Measurements from ENCODE around the gene PPM1H.

Gene PPM1H

GRCh38 chr12:62705846-62706245, 229.1 kb downstream of the PPM1H start:
- no peaks in the 10 kb centered on the region for H3K27me3 ChIP-seq (ENCODE audit: control insufficient read depth in 1 of 2, insufficient read depth in 1 of 2, low read length in 2 of 2)
- H3K14ac ChIP-seq (ENCODE audit: low read length in 2 of 2) = no peak overlapping the region
- no peak overlapping the region for H2BK12ac ChIP-seq (ENCODE audit: low read length in 2 of 2)
- 95% methylated on average over 4 of the region's 4 CpGs for WGBS
- H3K4me2 ChIP-seq (ENCODE audit: low read length, poor library complexity, severe bottlenecking) = no peak overlapping the region
- no peak overlapping the region for H2AK5ac ChIP-seq (ENCODE audit: low read length, severe bottlenecking)
- no peaks in the 10 kb centered on the region for H3K9me3 ChIP-seq (ENCODE audit: control insufficient read depth, low read length)
- H3K27ac ChIP-seq (ENCODE audit: low read length, poor library complexity, severe bottlenecking) = no peak overlapping the region
- no peaks in the 10 kb centered on the region for H3K79me1 ChIP-seq (replicated peaks; ENCODE audit: low read length, poor library complexity, severe bottlenecking)
- no peak overlapping the region for H4K91ac ChIP-seq (ENCODE audit: low read length)
- no peak overlapping the region for H2BK15ac ChIP-seq (ENCODE audit: low read depth, poor library complexity, severe bottlenecking)
- DNase-seq = no peak
- no peak overlapping the region for H3K4ac ChIP-seq (ENCODE audit: low read depth in 1 of 2, low read length in 2 of 2)
- H3K9ac ChIP-seq (ENCODE audit: low read length) = no peak overlapping the region
- no peak overlapping the region for H3K4me3 ChIP-seq (ENCODE audit: insufficient read depth in 1 of 2, low read depth in 1 of 2, low read length in 2 of 2)
- no peak overlapping the region for H2BK120ac ChIP-seq (ENCODE audit: low read depth, low read length)
- H4K8ac ChIP-seq (ENCODE audit: low read length) = no peak overlapping the region
- peaks cover 13% of the 10 kb centered on the region for H3K4me1 ChIP-seq (ENCODE audit: control insufficient read depth, insufficient read depth, low read depth, low read length)
- no peak overlapping the region for H3K23ac ChIP-seq (ENCODE audit: low read length in 2 of 2)
- H2BK5ac ChIP-seq (ENCODE audit: low read depth, low read length, poor library complexity, severe bottlenecking) = no peak overlapping the region
- no peak overlapping the region for H2AFZ ChIP-seq (ENCODE audit: low read depth, low read length)
- no peaks in the 10 kb centered on the region for H3K36me3 ChIP-seq (ENCODE audit: control insufficient read depth in 1 of 2, insufficient read depth in 2 of 2, low read depth in 1 of 2, low read length in 2 of 2)
- H3K18ac ChIP-seq (ENCODE audit: low read depth in 1 of 2, low read length in 2 of 2) = no peak overlapping the region

DNA sequence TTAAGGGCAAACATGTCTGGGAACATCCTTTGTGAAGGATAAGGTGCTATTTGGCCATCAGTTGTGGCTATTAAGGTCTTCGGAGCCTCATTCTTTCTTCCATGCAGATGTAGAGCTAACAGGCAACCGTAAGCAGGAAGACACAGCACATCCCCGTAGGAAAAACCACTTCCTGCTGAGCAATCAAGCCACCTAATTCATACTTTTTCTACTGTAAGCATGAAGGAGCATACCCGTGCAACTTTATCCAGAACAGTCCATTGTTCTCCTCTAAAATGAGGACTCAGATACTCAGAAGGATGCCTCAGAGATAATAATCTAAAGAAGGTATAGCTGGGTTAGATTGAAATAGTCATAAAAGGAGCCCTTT, 232.0 kb downstream of the PPM1H start:
- H3K9me3 ChIP-seq (ENCODE audit: control insufficient read depth, low read length) = no peaks in the 10 kb centered on the region
- no peak overlapping the region for H3K4me2 ChIP-seq (ENCODE audit: low read length, poor library complexity, severe bottlenecking)
- peak overlapping the region; percentile 77 for H3K9ac ChIP-seq (ENCODE audit: low read length)
- no peak overlapping the region for H2AFZ ChIP-seq (ENCODE audit: low read depth, low read length)
- H3K14ac ChIP-seq (ENCODE audit: low read length in 2 of 2) = peak overlapping the region in 1 of 2 experiments; percentile 80
- peak overlapping the region; percentile 76 for H4K91ac ChIP-seq (ENCODE audit: low read length)
- H2AK5ac ChIP-seq (ENCODE audit: low read length, severe bottlenecking) = peak overlapping the region; percentile 86
- 8% methylated on average over 3 of the region's 4 CpGs for WGBS
- no peaks in the 10 kb centered on the region for H3K36me3 ChIP-seq (ENCODE audit: control insufficient read depth in 1 of 2, insufficient read depth in 2 of 2, low read depth in 1 of 2, low read length in 2 of 2)
- peaks cover 13% of the 10 kb centered on the region for H3K4me1 ChIP-seq (ENCODE audit: control insufficient read depth, insufficient read depth, low read depth, low read length)
- DNase-seq = no peak
- peak overlapping the region in 1 of 2 experiments; percentile 17 for H3K4me3 ChIP-seq (ENCODE audit: insufficient read depth in 1 of 2, low read depth in 1 of 2, low read length in 2 of 2)
- H2BK15ac ChIP-seq (ENCODE audit: low read depth, poor library complexity, severe bottlenecking) = no peak overlapping the region
- H4K8ac ChIP-seq (ENCODE audit: low read length) = peak overlapping the region; percentile 88
- H3K79me1 ChIP-seq (replicated peaks; ENCODE audit: low read length, poor library complexity, severe bottlenecking) = no peaks in the 10 kb centered on the region
- H3K27me3 ChIP-seq (ENCODE audit: control insufficient read depth in 1 of 2, insufficient read depth in 1 of 2, low read length in 2 of 2) = no peaks in the 10 kb centered on the region
- H3K23ac ChIP-seq (ENCODE audit: low read length in 2 of 2) = no peak overlapping the region
- no peak overlapping the region for H2BK5ac ChIP-seq (ENCODE audit: low read depth, low read length, poor library complexity, severe bottlenecking)
- no peak overlapping the region for H2BK120ac ChIP-seq (ENCODE audit: low read depth, low read length)
- peak overlapping the region in 1 of 2 experiments; percentile 92 for H3K4ac ChIP-seq (ENCODE audit: low read depth in 1 of 2, low read length in 2 of 2)
- peak overlapping the region; percentile 87 to 93 for H2BK12ac ChIP-seq (ENCODE audit: low read length in 2 of 2)
- H3K27ac ChIP-seq (ENCODE audit: low read length, poor library complexity, severe bottlenecking) = peak overlapping the region; percentile 85
- H3K18ac ChIP-seq (ENCODE audit: low read depth in 1 of 2, low read length in 2 of 2) = peak overlapping the region; percentile 67 to 97

GRCh38 chr12:62701492-62701891, 233.5 kb downstream of the PPM1H start:
- Histone ChIP-seq H2AK5ac (ENCODE audit: low read length, severe bottlenecking) (no peak overlapping the region), H3K18ac (ENCODE audit: low read depth in 1 of 2, low read length in 2 of 2) (peak overlapping the region; percentile 14 to 37), H2BK12ac (ENCODE audit: low read length in 2 of 2) (peak overlapping the region in 1 of 2 experiments; percentile 83), H2AFZ (ENCODE audit: low read depth, low read length) (no peak overlapping the region), H3K4ac (ENCODE audit: low read depth in 1 of 2, low read length in 2 of 2) (peak overlapping the region in 1 of 2 experiments; percentile 91), H3K23ac (ENCODE audit: low read length in 2 of 2) (no peak overlapping the region), H4K91ac (ENCODE audit: low read length) (no peak overlapping the region), H3K36me3 (ENCODE audit: control insufficient read depth in 1 of 2, insufficient read depth in 2 of 2, low read depth in 1 of 2, low read length in 2 of 2) (no peaks in the 10 kb centered on the region), H3K27ac (ENCODE audit: low read length, poor library complexity, severe bottlenecking) (no peak overlapping the region), H3K4me2 (ENCODE audit: low read length, poor library complexity, severe bottlenecking) (no peak overlapping the region), H3K4me3 (ENCODE audit: insufficient read depth in 1 of 2, low read depth in 1 of 2, low read length in 2 of 2) (no peak overlapping the region), H3K27me3 (ENCODE audit: control insufficient read depth in 1 of 2, insufficient read depth in 1 of 2, low read length in 2 of 2) (no peaks in the 10 kb centered on the region), H3K79me1 (replicated peaks; ENCODE audit: low read length, poor library complexity, severe bottlenecking) (no peaks in the 10 kb centered on the region), H3K4me1 (ENCODE audit: control insufficient read depth, insufficient read depth, low read depth, low read length) (peaks cover 13% of the 10 kb centered on the region), H2BK5ac (ENCODE audit: low read depth, low read length, poor library complexity, severe bottlenecking) (no peak overlapping the region), H3K9me3 (ENCODE audit: control insufficient read depth, low read length) (no peaks in the 10 kb centered on the region), H2BK120ac (ENCODE audit: low read depth, low read length) (no peak overlapping the region), H2BK15ac (ENCODE audit: low read depth, poor library complexity, severe bottlenecking) (no peak overlapping the region), H4K8ac (ENCODE audit: low read length) (no peak overlapping the region), H3K14ac (ENCODE audit: low read length in 2 of 2) (no peak overlapping the region), H3K9ac (ENCODE audit: low read length) (no peak overlapping the region)
- WGBS = 67% methylated on average over 5 of the region's 5 CpGs
- no peak for DNase-seq

GRCh38 chr12:62700091-62700880, 234.7 kb downstream of the PPM1H start:
- H3K36me3 ChIP-seq (ENCODE audit: control insufficient read depth in 1 of 2, insufficient read depth in 2 of 2, low read depth in 1 of 2, low read length in 2 of 2) = no peaks in the 10 kb centered on the region
- no peak overlapping the region for H2BK15ac ChIP-seq (ENCODE audit: low read depth, poor library complexity, severe bottlenecking)
- peaks cover 13% of the 10 kb centered on the region for H3K4me1 ChIP-seq (ENCODE audit: control insufficient read depth, insufficient read depth, low read depth, low read length)
- no peaks in the 10 kb centered on the region for H3K79me1 ChIP-seq (replicated peaks; ENCODE audit: low read length, poor library complexity, severe bottlenecking)
- H3K27ac ChIP-seq (ENCODE audit: low read length, poor library complexity, severe bottlenecking) = no peak overlapping the region
- H3K9ac ChIP-seq (ENCODE audit: low read length) = no peak overlapping the region
- no peak overlapping the region for H4K8ac ChIP-seq (ENCODE audit: low read length)
- H3K18ac ChIP-seq (ENCODE audit: low read depth in 1 of 2, low read length in 2 of 2) = no peak overlapping the region
- no peak overlapping the region for H4K91ac ChIP-seq (ENCODE audit: low read length)
- H2BK5ac ChIP-seq (ENCODE audit: low read depth, low read length, poor library complexity, severe bottlenecking) = no peak overlapping the region
- H3K14ac ChIP-seq (ENCODE audit: low read length in 2 of 2) = no peak overlapping the region
- H3K9me3 ChIP-seq (ENCODE audit: control insufficient read depth, low read length) = no peaks in the 10 kb centered on the region
- no peak overlapping the region for H3K4me2 ChIP-seq (ENCODE audit: low read length, poor library complexity, severe bottlenecking)
- no peak overlapping the region for H2AK5ac ChIP-seq (ENCODE audit: low read length, severe bottlenecking)
- no peaks in the 10 kb centered on the region for H3K27me3 ChIP-seq (ENCODE audit: control insufficient read depth in 1 of 2, insufficient read depth in 1 of 2, low read length in 2 of 2)
- H3K23ac ChIP-seq (ENCODE audit: low read length in 2 of 2) = no peak overlapping the region
- H2BK12ac ChIP-seq (ENCODE audit: low read length in 2 of 2) = peak overlapping the region in 1 of 2 experiments; percentile 14
- H3K4ac ChIP-seq (ENCODE audit: low read depth in 1 of 2, low read length in 2 of 2) = peak overlapping the region in 1 of 2 experiments; percentile 33
- 96% methylated on average over 5 of the region's 5 CpGs for WGBS
- H2AFZ ChIP-seq (ENCODE audit: low read depth, low read length) = no peak overlapping the region
- H2BK120ac ChIP-seq (ENCODE audit: low read depth, low read length) = no peak overlapping the region
- no peak for DNase-seq
- no peak overlapping the region for H3K4me3 ChIP-seq (ENCODE audit: insufficient read depth in 1 of 2, low read depth in 1 of 2, low read length in 2 of 2)

Data from mesenchymal stem cell (in vitro differentiated cells and primary cell).